SU-DHL-6 (cell line): ENCODE data around the gene TMEM109.

Source experiments
- H2AFZ ChIP-seq: fragments of 200-600 bp; sonication (generic); 2 replicates; pipeline ENCODE4 v1.6.1; 2014; ENCODE audit warnings: low read depth, mild to moderate bottlenecking, moderate library complexity, mixed read lengths, antibody characterized with exemption, low read length; ENCODE audit not compliant: severe bottlenecking
- H3F3A ChIP-seq: fragments of 200-600 bp; shearing (Covaris generic); 2 replicates; pipeline ENCODE4 v1.6.0; 2016; ENCODE audit warnings: antibody characterized with exemption, mild to moderate bottlenecking; ENCODE audit not compliant: insufficient read depth
- H3K27ac ChIP-seq: fragments of 200-600 bp; sonication (generic); 2 replicates; pipeline ENCODE4 v1.5.1; 2016; ENCODE audit warnings: low read depth, mild to moderate bottlenecking, low read length, moderate library complexity, mixed read lengths
- H3K27me3 ChIP-seq: fragments of 200-600 bp; sonication (generic), shearing (Covaris generic); 2 replicates; pipeline ENCODE4 v1.6.0; 2014; ENCODE audit warnings: mild to moderate bottlenecking, low read length
- H3K36me3 ChIP-seq: fragments of 200-600 bp; sonication (generic); 2 replicates; pipeline ENCODE4 v1.6.1; 2014; ENCODE audit warnings: mild to moderate bottlenecking, low read length, mixed read lengths
- H3K4me2 ChIP-seq: fragments of 300-600, 200-600 bp; shearing (Covaris generic), sonication (generic); 2 replicates; pipeline ENCODE4 v1.6.0; 2014; ENCODE audit warnings: low read length, low read depth, mild to moderate bottlenecking; ENCODE audit not compliant: poor library complexity, severe bottlenecking
- H3K4me3 ChIP-seq: fragments of 200-600 bp; sonication (generic); 2 replicates; pipeline ENCODE4 v1.5.1; 2014; ENCODE audit warnings: antibody characterized with exemption, low read length, mild to moderate bottlenecking, mixed read lengths; ENCODE audit not compliant: insufficient read depth, poor library complexity, severe bottlenecking
- H3K79me2 ChIP-seq: fragments of 200-600 bp; sonication (generic); 2 replicates; pipeline ENCODE4 v1.6.1; 2014; ENCODE audit warnings: mild to moderate bottlenecking, low read length, moderate library complexity; ENCODE audit not compliant: insufficient read depth
- H3K9ac ChIP-seq: fragments of 200-600 bp; sonication (generic); 2 replicates; pipeline ENCODE4 v1.7.0; 2014; ENCODE audit warnings: mild to moderate bottlenecking, low read length
- H3K9me2 ChIP-seq: fragments of 200-600 bp; sonication (generic); replicated peaks from 2 replicates; pipeline ENCODE4 v1.6.1; 2014; ENCODE audit warnings: low read length; ENCODE audit not compliant: insufficient read depth
- H3K9me3 ChIP-seq: fragments of 200-600 bp; sonication (generic); 2 replicates; pipeline ENCODE4 v1.6.1; 2014; ENCODE audit warnings: low read length, mixed read lengths; ENCODE audit not compliant: insufficient read depth
- H4K20me1 ChIP-seq: fragments of 200-600 bp; sonication (generic); 2 replicates; pipeline ENCODE4 v1.6.1; 2014; ENCODE audit warnings: low read depth, mild to moderate bottlenecking, antibody characterized with exemption, low read length, moderate library complexity, mixed read lengths
- CTCF ChIP-seq: fragments of 200-600 bp; sonication (generic); IDR thresholded peaks from one replicate; pipeline ENCODE4 v1.5.1; 2017; ENCODE audit warnings: antibody characterized with exemption, mild to moderate bottlenecking, low read length, moderate library complexity; ENCODE audit not compliant: insufficient read depth, poor library complexity, severe bottlenecking
- EZH2phosphoT487 ChIP-seq: fragments of 200-600 bp; sonication (generic), shearing (Covaris generic); conservative IDR thresholded peaks from 2 replicates; pipeline ENCODE4 v1.6.1; 2018; ENCODE audit warnings: mild to moderate bottlenecking, antibody characterized with exemption, low read length, moderate library complexity, mixed read lengths

TMEM109 gene

GRCh38 chr11:60971520-60971919, 57.6 kb downstream of the TMEM109 start, which contains the start of gene CD6:
TSS of gene CD6 (plus strand) at chr11:60971680. CDS start at chr11:60971866, 186 bp downstream.
- no peaks in the 10 kb centered on the region for H3K9me2 ChIP-seq
- H3K36me3 ChIP-seq, result no peaks in the 10 kb centered on the region
- H3K79me2 ChIP-seq, result no peaks in the 10 kb centered on the region
- H4K20me1 ChIP-seq, result no peaks in the 10 kb centered on the region
- no peaks in the 10 kb centered on the region for H3F3A ChIP-seq
- TF ChIP-seq EZH2phosphoT487, result no peak
- no peak for TF ChIP-seq CTCF
- no peak within 1 kb of the TSS for H3K9ac ChIP-seq
- no peaks in the 10 kb centered on the region for H3K9me3 ChIP-seq
- H2AFZ ChIP-seq, result no peak within 1 kb of the TSS
- no peak within 1 kb of the TSS for H3K27ac ChIP-seq
- no peak within 1 kb of the TSS for H3K4me2 ChIP-seq
- H3K27me3 ChIP-seq, result no peaks in the 10 kb centered on the region
- no peak within 1 kb of the TSS for H3K4me3 ChIP-seq

DNA sequence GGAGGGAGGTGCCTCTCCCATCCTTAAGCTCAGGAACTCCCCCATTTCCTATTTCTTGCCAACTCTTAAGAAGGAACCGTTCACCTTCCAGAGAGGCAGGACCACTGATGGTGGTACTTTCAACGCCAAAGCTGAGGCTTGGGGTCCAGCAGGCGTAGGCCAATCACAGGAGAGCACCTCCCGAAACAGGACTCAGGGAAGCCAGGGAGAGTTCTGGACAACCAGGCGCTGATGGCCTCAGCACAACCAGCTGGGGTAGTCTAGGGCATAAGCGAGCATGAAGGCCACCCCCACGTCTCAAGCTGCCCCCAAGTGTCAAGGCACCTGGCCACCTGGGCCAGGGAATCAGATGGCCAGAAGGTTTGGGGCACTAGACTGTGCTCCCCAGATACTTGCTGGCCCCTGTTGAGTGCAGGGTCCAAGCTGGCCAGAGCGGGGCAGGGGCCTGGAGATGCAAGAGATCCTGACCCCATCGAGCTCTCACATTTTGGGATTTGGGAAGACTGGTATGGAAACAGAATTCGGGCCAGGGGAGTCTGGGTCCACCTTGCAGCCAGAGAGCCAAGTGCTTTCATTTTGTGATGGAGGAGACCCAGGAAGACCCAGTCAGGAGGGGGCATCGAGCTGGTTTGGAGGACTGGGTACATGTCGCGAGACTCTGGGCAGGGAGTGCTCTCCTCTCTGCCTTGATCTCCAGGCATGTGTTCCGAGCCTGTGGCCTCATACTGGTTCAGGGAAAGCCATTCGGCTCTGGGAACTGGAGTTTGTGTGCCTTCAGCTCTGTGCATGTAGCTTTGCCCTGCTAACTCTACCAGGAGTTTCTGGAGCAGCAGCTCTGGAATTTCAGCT, 58.4 kb downstream of the TMEM109 start:
- Histone ChIP-seq H3K79me2 (no peaks in the 10 kb centered on the region), H3K36me3 (no peaks in the 10 kb centered on the region), H3K27ac (no peak overlapping the region), H3K9ac (no peak overlapping the region), H3K9me3 (no peaks in the 10 kb centered on the region), H4K20me1 (no peaks in the 10 kb centered on the region), H3K4me2 (no peak overlapping the region), H3K27me3 (no peaks in the 10 kb centered on the region), H3K4me3 (no peak overlapping the region), H3F3A (no peaks in the 10 kb centered on the region), H2AFZ (no peak overlapping the region), H3K9me2 (no peaks in the 10 kb centered on the region)
- no peak for TF ChIP-seq CTCF
- TF ChIP-seq EZH2phosphoT487, result no peak
